Astrocyte (in vitro differentiated cells and primary cell): ENCODE data around the gene STIM1.

ENCODE experiments used
- CTCF ChIP-seq: IDR thresholded peaks from 2 replicates; pipeline ENCODE4 v1.5.1; 2011; ENCODE audit warnings: low read depth, mild to moderate bottlenecking, inconsistent platforms, low read length, moderate library complexity; ENCODE audit not compliant: insufficient read depth
- EZH2 ChIP-seq: IDR thresholded peaks from 2 replicates; pipeline ENCODE4 v1.6.1; 2012; ENCODE audit warnings: mild to moderate bottlenecking, low read length, inconsistent platforms; ENCODE audit not compliant: insufficient read depth

GRCh38 chr11:3873712-3874349, 18.4 kb downstream of the STIM1 start:
- TF ChIP-seq CTCF (no peak), EZH2 (no peak)
